Vagina (tissue), 2 donors: ENCODE data around the gene FLT1.

Experiments used
- CTCF ChIP-seq, 3 experiments: fragments of 450-650 bp in 2 of 3; fragments of 200-600 bp in 1 of 3; sonication (generic) in 1 of 3; IDR thresholded peaks; one replicate each; pipeline ENCODE4 v1.5.1; 2017 to 2019; ENCODE audit warnings: antibody characterized with exemption in 3 of 3, mild to moderate bottlenecking in 2 of 3, moderate library complexity in 2 of 3
- POLR2A ChIP-seq, 2 donors: fragments of 450-650 bp; IDR thresholded peaks; one replicate each; pipeline ENCODE4 v1.6.1; 2017; ENCODE audit warnings: antibody characterized with exemption in 2 of 2, mild to moderate bottlenecking in 2 of 2, moderate library complexity in 2 of 2

- TF ChIP-seq CTCF (IDR thresholded peaks at IDR 0.05), result no peak
- no peak for TF ChIP-seq POLR2A (IDR thresholded peaks at IDR 0.05)
Measured at GRCh38 chr13:28349371-28349770, 145.6 kb downstream of the FLT1 start.
